ENCODE results near the gene MYH11.

The MYH11 gene

GRCh38 chr16:15785386-15786059 lies 71.3 kb downstream of the MYH11 start:
- TF ChIP-seq CTCF (IDR thresholded peaks at IDR 0.05; ENCODE audit: low read depth, low read length) = no peak
- no peak for DNase-seq (ENCODE audit: low read depth, low spot score)
- in situ Hi-C loops (cut with HindIII; ENCODE audit: low sequenced_read_pairs) = no loop called here
- H3K4me3 ChIP-seq (ENCODE audit: low read depth, low read length) = no peak overlapping the region

- no peak for TF ChIP-seq CTCF (IDR thresholded peaks at IDR 0.05; ENCODE audit: low read depth, low read length)
- in situ Hi-C loops (cut with HindIII; ENCODE audit: low sequenced_read_pairs) = no loop called here
- no peak overlapping the region for H3K4me3 ChIP-seq (ENCODE audit: low read depth, low read length)
- DNase-seq (ENCODE audit: low read depth, low spot score) = no peak
These were observed 72.8 kb downstream of the MYH11 start for GRCh38 chr16:15783985-15784384.

DNA sequence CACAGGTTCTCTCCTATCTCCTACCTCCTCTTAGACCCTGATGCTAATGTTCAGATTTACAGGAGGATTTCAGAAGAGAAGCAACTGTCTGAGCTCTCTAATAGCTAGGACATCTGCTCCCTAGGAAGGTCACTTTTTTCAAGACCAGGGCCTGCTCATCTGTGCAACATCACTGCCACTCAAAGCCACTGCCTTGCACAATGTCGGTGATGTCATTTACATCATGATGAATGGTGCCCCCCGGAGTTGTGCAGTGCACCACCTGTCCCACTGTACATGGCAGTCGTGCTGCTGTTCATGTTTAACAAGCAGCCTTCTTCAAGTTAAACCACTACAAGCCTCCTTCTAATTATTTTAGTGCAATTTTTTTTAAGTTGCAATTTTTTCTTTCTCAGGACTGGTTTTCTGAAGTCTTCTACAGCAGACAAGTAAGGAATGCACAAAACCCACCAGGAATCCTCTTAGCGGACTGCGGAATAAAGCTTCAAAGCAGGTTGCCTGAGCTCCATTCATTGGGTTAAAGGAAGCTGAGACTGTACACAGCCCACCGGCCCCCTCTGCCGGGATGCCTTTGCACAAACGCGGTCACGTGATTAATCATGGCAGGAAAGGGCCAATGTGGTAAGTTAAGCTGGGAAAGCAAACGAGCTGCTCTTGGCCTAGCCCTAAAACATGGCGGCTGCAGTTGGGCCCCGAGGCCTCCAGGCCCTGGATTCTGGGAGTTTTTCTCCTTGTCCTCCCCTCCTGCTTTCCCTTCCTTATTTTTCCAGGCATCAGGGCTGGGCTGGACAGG lies 74.1 kb downstream of the MYH11 start:
- in situ Hi-C loops (cut with HindIII; ENCODE audit: low sequenced_read_pairs) = no loop called here
- no peak for TF ChIP-seq CTCF (IDR thresholded peaks at IDR 0.05; ENCODE audit: low read depth, low read length)
- DNase-seq (ENCODE audit: low read depth, low spot score) = no peak
- H3K4me3 ChIP-seq (ENCODE audit: low read depth, low read length) = no peak overlapping the region

DNA sequence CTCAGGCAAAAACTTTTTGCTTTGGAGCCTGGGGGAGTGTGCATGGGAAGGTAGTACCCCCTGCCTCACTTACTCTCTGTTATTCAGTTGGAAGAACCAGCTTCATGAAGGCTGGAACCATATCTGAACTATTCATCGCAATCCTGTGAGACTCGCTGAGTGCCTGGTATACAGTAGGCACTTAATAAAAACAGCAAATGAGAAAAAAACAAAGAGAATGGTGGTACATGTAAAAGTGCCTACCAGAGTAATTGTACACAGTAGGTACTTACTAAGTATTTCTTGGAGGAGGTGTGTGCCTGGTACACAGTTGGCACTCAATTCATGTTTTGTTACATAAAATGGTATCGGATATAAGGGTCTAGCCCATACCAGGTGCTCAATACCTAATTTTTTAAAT lies 75.2 kb downstream of the MYH11 start:
- no peak for DNase-seq (ENCODE audit: low read depth, low spot score)
- TF ChIP-seq CTCF (IDR thresholded peaks at IDR 0.05; ENCODE audit: low read depth, low read length) = no peak
- no peak overlapping the region for H3K4me3 ChIP-seq (ENCODE audit: low read depth, low read length)
- in situ Hi-C loops (cut with HindIII; ENCODE audit: low sequenced_read_pairs) = no loop called here

- no peak for TF ChIP-seq CTCF (IDR thresholded peaks at IDR 0.05; ENCODE audit: low read depth, low read length)
- in situ Hi-C loops (cut with HindIII; ENCODE audit: low sequenced_read_pairs) = no loop called here
- DNase-seq (ENCODE audit: low read depth, low spot score) = no peak
These were observed 76.0 kb downstream of the MYH11 start for GRCh38 chr16:15780805-15781204.

DNA sequence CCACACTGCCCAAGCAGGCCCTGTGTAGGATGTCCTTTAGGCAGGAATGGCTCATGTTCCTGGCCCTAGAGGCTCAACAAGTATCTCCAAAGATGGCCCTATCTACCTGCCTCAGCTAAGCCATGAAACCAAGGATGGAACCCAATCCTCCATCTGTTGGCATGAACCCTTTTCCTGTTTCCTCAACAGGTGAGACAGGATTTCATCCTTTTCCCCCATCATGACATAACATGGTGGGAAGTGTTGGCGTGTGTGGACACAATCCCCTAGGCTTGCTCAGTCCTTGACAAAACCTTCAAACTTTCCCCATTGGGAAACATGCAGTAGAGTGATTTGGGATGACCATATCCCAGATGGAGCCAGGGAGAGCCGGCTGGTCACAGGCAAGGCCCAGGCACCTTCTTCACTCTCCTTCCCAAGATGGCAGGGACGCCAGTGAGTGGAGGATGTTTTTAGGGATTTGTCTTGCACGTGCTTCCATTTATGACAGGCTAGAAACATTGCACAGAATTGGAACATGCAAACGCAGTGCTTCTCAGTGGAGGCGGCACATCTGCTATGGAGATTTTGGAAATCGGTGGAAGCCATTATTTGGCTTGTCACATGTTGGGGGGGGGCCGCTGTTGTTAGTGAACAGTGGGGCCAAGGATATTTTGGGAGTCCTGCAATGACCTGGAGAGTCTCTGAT lies 77.0 kb downstream of the MYH11 start:
- TF ChIP-seq CTCF (IDR thresholded peaks at IDR 0.05; ENCODE audit: low read depth, low read length) = no peak
- in situ Hi-C loops (cut with HindIII; ENCODE audit: low sequenced_read_pairs) = no loop called here
- no peak overlapping the region for H3K4me3 ChIP-seq (ENCODE audit: low read depth, low read length)
- DNase-seq (ENCODE audit: low read depth, low spot score) = no peak

More at GRCh38 chr16:15780805-15781204, 76.0 kb downstream of the MYH11 start:
- H3K4me3 ChIP-seq (ENCODE audit: low read depth, low read length) = no peak overlapping the region

All from astrocyte of the spinal cord (primary cell).